GM18520 (cell line): ENCODE results near the gene PARD3B.

Experiments
- ATAC-seq: cut with Tn5 transposase; IDR thresholded peaks from one replicate; pipeline ENCODE4 v1.9.1; 2021; ENCODE audit not compliant: unreplicated experiment

PARD3B gene

GRCh38 chr2:205531489-205532148, 986.3 kb downstream of the PARD3B start:
- ATAC-seq, result no peak

GRCh38 chr2:205535001-205535400, 989.7 kb downstream of the PARD3B start:
- no peak for ATAC-seq

- no peak for ATAC-seq
Observed at GRCh38 chr2:205539603-205540002, 994.3 kb downstream of the PARD3B start.

GRCh38 chr2:205540036-205540435, 994.8 kb downstream of the PARD3B start:
- no peak for ATAC-seq

GRCh38 chr2:205543262-205543843, 998.1 kb downstream of the PARD3B start:
- no peak for ATAC-seq

- ATAC-seq, result no peak
Observed at GRCh38 chr2:205543937-205544702, 998.8 kb downstream of the PARD3B start.

- ATAC-seq, result no peak
Observed at GRCh38 chr2:205545971-205546816, 1000.9 kb downstream of the PARD3B start.

GRCh38 chr2:205555566-205556230, 1010.4 kb downstream of the PARD3B start:
- no peak for ATAC-seq

- ATAC-seq, result no peak
Observed at GRCh38 chr2:205556357-205556756, 1011.1 kb downstream of the PARD3B start.

GRCh38 chr2:205556841-205557539, 1011.7 kb downstream of the PARD3B start:
- no peak for ATAC-seq

- ATAC-seq, result no peak
Observed at GRCh38 chr2:205557873-205558272, 1012.6 kb downstream of the PARD3B start.

- ATAC-seq, result no peak
Observed at GRCh38 chr2:205561441-205561840, 1016.2 kb downstream of the PARD3B start.

- no peak for ATAC-seq
Observed at GRCh38 chr2:205563646-205564045, 1018.4 kb downstream of the PARD3B start.

- no peak for ATAC-seq
Observed at GRCh38 chr2:205564346-205565141, 1019.3 kb downstream of the PARD3B start.

- ATAC-seq, result no peak
Observed at GRCh38 chr2:205565142-205565522, 1019.9 kb downstream of the PARD3B start.

- ATAC-seq, result no peak
Observed at GRCh38 chr2:205566606-205567168, 1021.4 kb downstream of the PARD3B start.

- ATAC-seq, result no peak
Observed at GRCh38 chr2:205568620-205569019, 1023.3 kb downstream of the PARD3B start.

GRCh38 chr2:205570648-205571047, 1025.4 kb downstream of the PARD3B start:
- no peak for ATAC-seq

GRCh38 chr2:205571360-205571959, 1026.2 kb downstream of the PARD3B start:
- no peak for ATAC-seq
